Erythroblast (primary cell): ENCODE data around the gene DNAI1.

Source experiments
- GATA1 ChIP-seq: IDR thresholded peaks from 2 replicates; pipeline ENCODE4 v1.6.1; 2011; ENCODE audit warnings: low read depth, mild to moderate bottlenecking, control low read depth, low read length, moderate library complexity
- POLR2A ChIP-seq: IDR thresholded peaks from 2 replicates; pipeline ENCODE4 v1.6.1; 2011; ENCODE audit warnings: mild to moderate bottlenecking, low read length

DNA sequence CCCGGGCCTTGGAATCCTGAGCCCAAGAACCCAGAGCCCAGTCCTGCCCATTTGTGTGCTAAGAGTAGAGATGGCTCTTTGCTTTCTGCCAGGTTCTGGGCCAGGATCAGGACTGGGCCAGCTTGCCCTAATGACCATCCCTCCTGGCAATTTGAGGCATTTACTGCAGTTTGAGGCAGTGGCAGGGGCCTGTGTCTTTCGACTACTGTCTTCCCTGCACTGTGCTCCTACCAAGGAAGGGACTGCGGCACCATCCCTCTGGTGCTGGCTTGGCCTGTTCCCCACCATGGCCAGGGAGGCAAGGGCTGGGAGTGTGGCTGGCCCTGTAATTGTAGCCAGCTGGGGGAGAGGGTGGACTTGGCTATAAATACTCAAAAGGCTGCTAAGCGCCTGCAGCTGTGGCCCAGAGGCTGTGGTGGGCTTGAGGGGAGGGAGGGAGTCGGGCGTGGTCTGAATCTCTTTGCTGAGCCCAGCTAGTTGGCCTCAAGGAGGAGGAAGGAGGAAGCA is 59.6 kb downstream of the DNAI1 start:
- TF ChIP-seq POLR2A (no peak), GATA1 (no peak)
